ENCODE measurements around the gene EPS15.

DNA sequence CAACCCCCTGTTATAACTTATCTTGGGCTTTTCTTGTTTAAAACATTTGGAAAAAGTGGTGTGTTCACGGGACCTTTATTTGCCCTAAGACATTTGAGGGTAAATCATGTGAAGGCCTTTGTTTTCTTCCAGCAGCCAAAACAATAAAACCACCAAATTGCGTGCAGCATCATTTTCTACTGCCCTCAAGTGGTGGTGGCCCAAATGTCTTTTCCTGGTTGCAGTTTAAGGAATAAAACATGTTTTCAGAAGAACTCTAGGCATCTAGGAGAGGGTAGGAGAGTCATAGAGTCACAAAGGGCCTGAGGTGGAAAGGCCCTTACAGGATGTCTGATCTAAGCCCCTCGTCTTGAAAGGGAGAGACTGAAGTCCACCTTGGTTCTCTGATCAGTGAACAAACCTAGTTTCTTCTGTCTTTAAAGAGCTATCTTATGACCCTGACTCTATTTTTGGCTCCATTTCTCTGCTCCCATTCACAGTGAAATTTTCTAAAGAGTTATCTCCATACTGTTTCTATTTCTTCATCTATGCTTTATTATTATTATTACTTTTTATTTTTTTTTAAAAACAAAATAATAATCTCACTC lies 16.0 kb upstream of the EPS15 start:
- TF ChIP-seq KLF9 (tag by site-specific recombination; IDR thresholded peaks at IDR 0.05; ENCODE audit: low read depth) (no peak), ZNF274 (IDR thresholded peaks at IDR 0.05; ENCODE audit: low read length) (no peak), ZNF274 (tag by site-specific recombination; IDR thresholded peaks at IDR 0.05; ENCODE audit: borderline replicate concordance) (no peak), HOXC10 (CRISPR knock-in tag; IDR thresholded peaks at IDR 0.05) (no peak)
- TF ChIP-seq, protein P1, sequence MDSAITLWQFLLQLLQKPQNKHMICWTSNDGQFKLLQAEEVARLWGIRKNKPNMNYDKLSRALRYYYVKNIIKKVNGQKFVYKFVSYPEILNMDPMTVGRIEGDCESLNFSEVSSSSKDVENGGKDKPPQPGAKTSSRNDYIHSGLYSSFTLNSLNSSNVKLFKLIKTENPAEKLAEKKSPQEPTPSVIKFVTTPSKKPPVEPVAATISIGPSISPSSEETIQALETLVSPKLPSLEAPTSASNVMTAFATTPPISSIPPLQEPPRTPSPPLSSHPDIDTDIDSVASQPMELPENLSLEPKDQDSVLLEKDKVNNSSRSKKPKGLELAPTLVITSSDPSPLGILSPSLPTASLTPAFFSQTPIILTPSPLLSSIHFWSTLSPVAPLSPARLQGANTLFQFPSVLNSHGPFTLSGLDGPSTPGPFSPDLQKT (IDR thresholded peaks at IDR 0.05; ENCODE audit: borderline replicate concordance, low read depth, low read length), result no peak
- TF ChIP-seq, protein P2, sequence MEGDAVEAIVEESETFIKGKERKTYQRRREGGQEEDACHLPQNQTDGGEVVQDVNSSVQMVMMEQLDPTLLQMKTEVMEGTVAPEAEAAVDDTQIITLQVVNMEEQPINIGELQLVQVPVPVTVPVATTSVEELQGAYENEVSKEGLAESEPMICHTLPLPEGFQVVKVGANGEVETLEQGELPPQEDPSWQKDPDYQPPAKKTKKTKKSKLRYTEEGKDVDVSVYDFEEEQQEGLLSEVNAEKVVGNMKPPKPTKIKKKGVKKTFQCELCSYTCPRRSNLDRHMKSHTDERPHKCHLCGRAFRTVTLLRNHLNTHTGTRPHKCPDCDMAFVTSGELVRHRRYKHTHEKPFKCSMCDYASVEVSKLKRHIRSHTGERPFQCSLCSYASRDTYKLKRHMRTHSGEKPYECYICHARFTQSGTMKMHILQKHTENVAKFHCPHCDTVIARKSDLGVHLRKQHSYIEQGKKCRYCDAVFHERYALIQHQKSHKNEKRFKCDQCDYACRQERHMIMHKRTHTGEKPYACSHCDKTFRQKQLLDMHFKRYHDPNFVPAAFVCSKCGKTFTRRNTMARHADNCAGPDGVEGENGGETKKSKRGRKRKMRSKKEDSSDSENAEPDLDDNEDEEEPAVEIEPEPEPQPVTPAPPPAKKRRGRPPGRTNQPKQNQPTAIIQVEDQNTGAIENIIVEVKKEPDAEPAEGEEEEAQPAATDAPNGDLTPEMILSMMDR (tag by site-specific recombination; IDR thresholded peaks at IDR 0.05), result peak; percentile 66; the same call in 1 of the 2 replicates
- TF ChIP-seq, protein P3, sequence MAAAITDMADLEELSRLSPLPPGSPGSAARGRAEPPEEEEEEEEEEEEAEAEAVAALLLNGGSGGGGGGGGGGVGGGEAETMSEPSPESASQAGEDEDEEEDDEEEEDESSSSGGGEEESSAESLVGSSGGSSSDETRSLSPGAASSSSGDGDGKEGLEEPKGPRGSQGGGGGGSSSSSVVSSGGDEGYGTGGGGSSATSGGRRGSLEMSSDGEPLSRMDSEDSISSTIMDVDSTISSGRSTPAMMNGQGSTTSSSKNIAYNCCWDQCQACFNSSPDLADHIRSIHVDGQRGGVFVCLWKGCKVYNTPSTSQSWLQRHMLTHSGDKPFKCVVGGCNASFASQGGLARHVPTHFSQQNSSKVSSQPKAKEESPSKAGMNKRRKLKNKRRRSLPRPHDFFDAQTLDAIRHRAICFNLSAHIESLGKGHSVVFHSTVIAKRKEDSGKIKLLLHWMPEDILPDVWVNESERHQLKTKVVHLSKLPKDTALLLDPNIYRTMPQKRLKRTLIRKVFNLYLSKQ (tag by site-specific recombination; IDR thresholded peaks at IDR 0.05; ENCODE audit: borderline replicate concordance), result no peak
